MM.1S (cell line): ENCODE results near the gene TMEM26.

Experiments
- EZH2 ChIP-seq: fragments of 300-600 bp; sonication (generic); optimal IDR thresholded peaks from 2 replicates; pipeline ENCODE3; 2017; ENCODE audit warnings: low read depth, mild to moderate bottlenecking, antibody characterized with exemption, low read length, mixed read lengths
- EZH2phosphoT487 ChIP-seq: fragments of 300-600 bp; sonication (generic); IDR thresholded peaks from 2 replicates; pipeline ENCODE4 v1.6.1; 2018; ENCODE audit warnings: antibody characterized with exemption, low read length
- TF ChIP-seq, protein P1 (sequence below): fragments of 300-600 bp; sonication (generic); IDR thresholded peaks from 2 replicates; pipeline ENCODE4 v1.5.1; 2016; ENCODE audit warnings: antibody characterized with exemption, low read length, mixed read lengths

DNA sequence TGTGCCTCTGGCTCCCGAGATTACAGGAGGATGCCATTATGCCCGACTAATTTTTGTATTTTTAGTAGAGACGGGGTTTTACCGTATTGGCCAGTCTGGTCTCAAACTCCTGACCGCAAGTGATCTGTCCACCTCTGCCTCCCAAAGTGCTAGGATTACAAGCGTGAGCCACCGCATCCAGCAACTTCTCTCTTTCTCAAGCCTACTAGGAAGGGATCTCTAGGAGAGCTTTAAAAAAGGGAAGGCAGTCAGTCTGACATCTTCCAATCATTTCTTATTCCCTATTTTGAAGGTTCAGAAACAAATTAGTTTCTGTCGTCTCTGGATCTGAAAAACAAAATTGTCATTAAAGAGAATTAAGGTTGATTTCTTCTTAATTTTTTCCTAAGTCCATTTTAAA, 2.5 kb upstream of the TMEM26 start:
- TF ChIP-seq, protein P1, sequence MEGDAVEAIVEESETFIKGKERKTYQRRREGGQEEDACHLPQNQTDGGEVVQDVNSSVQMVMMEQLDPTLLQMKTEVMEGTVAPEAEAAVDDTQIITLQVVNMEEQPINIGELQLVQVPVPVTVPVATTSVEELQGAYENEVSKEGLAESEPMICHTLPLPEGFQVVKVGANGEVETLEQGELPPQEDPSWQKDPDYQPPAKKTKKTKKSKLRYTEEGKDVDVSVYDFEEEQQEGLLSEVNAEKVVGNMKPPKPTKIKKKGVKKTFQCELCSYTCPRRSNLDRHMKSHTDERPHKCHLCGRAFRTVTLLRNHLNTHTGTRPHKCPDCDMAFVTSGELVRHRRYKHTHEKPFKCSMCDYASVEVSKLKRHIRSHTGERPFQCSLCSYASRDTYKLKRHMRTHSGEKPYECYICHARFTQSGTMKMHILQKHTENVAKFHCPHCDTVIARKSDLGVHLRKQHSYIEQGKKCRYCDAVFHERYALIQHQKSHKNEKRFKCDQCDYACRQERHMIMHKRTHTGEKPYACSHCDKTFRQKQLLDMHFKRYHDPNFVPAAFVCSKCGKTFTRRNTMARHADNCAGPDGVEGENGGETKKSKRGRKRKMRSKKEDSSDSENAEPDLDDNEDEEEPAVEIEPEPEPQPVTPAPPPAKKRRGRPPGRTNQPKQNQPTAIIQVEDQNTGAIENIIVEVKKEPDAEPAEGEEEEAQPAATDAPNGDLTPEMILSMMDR = no peak
- no peak for TF ChIP-seq EZH2phosphoT487
- no peak for TF ChIP-seq EZH2
